ENCODE measurements around the gene MOV10L1. TPM values are rescaled to one million over a fixed set of nuclear protein-coding genes. Genes with fewer than 3 reads are reported as not detected.

The MOV10L1 gene
- total RNA-seq, 2 experiments from 2014 or later = not detected

- ChIA-PET POLR2A (no interaction called here), CTCF (interaction anchor here (1.1 to 2.1 kb wide), 6 partner anchors 25 to 118 kb away, joined by 3 to 6 read pairs (median 4); no protein-coding TSS in a partner anchor)
- H3K9me3 Mint-ChIP-seq = no peaks in the 10 kb centered on the region
- Histone ChIP-seq H3K27ac (ENCODE audit: low read depth in 1 of 2, low read length in 2 of 2) (no peak overlapping the region), H3K36me3 (ENCODE audit: insufficient read depth, low read length) (no peaks in the 10 kb centered on the region), H3K9me3 (ENCODE audit: control insufficient read depth in 1 of 2, insufficient read depth in 1 of 2, low read length in 2 of 2) (peaks cover 0 to 4% of the 10 kb centered on the region in 2 experiments), H3K4me1 (ENCODE audit: insufficient read depth, low read length) (peaks cover 6% of the 10 kb centered on the region), H3K4me3 (ENCODE audit: low read length) (no peak overlapping the region), H3K27me3 (ENCODE audit: control insufficient read depth in 1 of 2, insufficient read depth in 2 of 2, low read length in 2 of 2) (no peaks in the 10 kb centered on the region)
- H3K4me3 Mint-ChIP-seq = no peak overlapping the region
- intact Hi-C loops (cut with DNase I, micrococcal nuclease) = loop anchor here in 1 of 2 experiments (5.0 to 10.0 kb wide), 4 partner anchors 179 to 474 kb away; partner anchors contain the start of genes DENND6B and PPP6R2
- H3K4me1 Mint-ChIP-seq (ENCODE audit: low read depth) = peaks cover 4% of the 10 kb centered on the region
- H3K27ac Mint-ChIP-seq = no peak overlapping the region
- TF ChIP-seq, protein P1, sequence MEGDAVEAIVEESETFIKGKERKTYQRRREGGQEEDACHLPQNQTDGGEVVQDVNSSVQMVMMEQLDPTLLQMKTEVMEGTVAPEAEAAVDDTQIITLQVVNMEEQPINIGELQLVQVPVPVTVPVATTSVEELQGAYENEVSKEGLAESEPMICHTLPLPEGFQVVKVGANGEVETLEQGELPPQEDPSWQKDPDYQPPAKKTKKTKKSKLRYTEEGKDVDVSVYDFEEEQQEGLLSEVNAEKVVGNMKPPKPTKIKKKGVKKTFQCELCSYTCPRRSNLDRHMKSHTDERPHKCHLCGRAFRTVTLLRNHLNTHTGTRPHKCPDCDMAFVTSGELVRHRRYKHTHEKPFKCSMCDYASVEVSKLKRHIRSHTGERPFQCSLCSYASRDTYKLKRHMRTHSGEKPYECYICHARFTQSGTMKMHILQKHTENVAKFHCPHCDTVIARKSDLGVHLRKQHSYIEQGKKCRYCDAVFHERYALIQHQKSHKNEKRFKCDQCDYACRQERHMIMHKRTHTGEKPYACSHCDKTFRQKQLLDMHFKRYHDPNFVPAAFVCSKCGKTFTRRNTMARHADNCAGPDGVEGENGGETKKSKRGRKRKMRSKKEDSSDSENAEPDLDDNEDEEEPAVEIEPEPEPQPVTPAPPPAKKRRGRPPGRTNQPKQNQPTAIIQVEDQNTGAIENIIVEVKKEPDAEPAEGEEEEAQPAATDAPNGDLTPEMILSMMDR (IDR thresholded peaks at IDR 0.05) = no peak
- H3K36me3 Mint-ChIP-seq (ENCODE audit: low read depth) = no peaks in the 10 kb centered on the region
- ATAC-seq (ENCODE audit: poor library complexity) = no peak
- no peak for DNase-seq
- H3K27me3 Mint-ChIP-seq = peaks cover 3% of the 10 kb centered on the region
These were observed 58.3 kb downstream of the MOV10L1 start for GRCh38 chr22:50148166-50148500.

GRCh38 chr22:50148991-50149721 is 59.4 kb downstream of the MOV10L1 start:
- Histone ChIP-seq H3K27me3 (ENCODE audit: control insufficient read depth in 1 of 2, insufficient read depth in 2 of 2, low read length in 2 of 2) (no peaks in the 10 kb centered on the region), H3K27ac (ENCODE audit: low read depth in 1 of 2, low read length in 2 of 2) (no peak overlapping the region), H3K36me3 (ENCODE audit: insufficient read depth, low read length) (no peaks in the 10 kb centered on the region), H3K9me3 (ENCODE audit: control insufficient read depth in 1 of 2, insufficient read depth in 1 of 2, low read length in 2 of 2) (no peaks in the 10 kb centered on the region), H3K4me3 (ENCODE audit: low read length) (no peak overlapping the region), H3K4me1 (ENCODE audit: insufficient read depth, low read length) (peaks cover 6% of the 10 kb centered on the region)
- peak; percentile 62 to 90 (median 71) for DNase-seq
- TF ChIP-seq, protein P1 (IDR thresholded peaks at IDR 0.05) = peak; percentile 89
- ChIA-PET CTCF (interaction anchor here (0.6 to 2.1 kb wide), 9 partner anchors 26 to 471 kb away, joined by 3 to 6 read pairs (median 4); no protein-coding TSS in a partner anchor), POLR2A (interaction anchor here (1.3 kb wide), 1 partner anchor 42 kb away, joined by 10 read pairs; no protein-coding TSS in a partner anchor)
- H3K4me3 Mint-ChIP-seq = no peak overlapping the region
- H3K4me1 Mint-ChIP-seq (ENCODE audit: low read depth) = peaks cover 4% of the 10 kb centered on the region
- H3K27ac Mint-ChIP-seq = no peak overlapping the region
- H3K27me3 Mint-ChIP-seq = no peaks in the 10 kb centered on the region
- ATAC-seq (ENCODE audit: poor library complexity) = peak; percentile 100
- intact Hi-C loops (cut with DNase I, micrococcal nuclease) = loop anchor here (1.0 to 10.0 kb wide), 8 partner anchors 41 to 473 kb away; partner anchors contain the start of genes DENND6B (in 1 of the 2) and PPP6R2 (in 1 of the 2)
- no peaks in the 10 kb centered on the region for H3K36me3 Mint-ChIP-seq (ENCODE audit: low read depth)
- H3K9me3 Mint-ChIP-seq = no peaks in the 10 kb centered on the region

DNA sequence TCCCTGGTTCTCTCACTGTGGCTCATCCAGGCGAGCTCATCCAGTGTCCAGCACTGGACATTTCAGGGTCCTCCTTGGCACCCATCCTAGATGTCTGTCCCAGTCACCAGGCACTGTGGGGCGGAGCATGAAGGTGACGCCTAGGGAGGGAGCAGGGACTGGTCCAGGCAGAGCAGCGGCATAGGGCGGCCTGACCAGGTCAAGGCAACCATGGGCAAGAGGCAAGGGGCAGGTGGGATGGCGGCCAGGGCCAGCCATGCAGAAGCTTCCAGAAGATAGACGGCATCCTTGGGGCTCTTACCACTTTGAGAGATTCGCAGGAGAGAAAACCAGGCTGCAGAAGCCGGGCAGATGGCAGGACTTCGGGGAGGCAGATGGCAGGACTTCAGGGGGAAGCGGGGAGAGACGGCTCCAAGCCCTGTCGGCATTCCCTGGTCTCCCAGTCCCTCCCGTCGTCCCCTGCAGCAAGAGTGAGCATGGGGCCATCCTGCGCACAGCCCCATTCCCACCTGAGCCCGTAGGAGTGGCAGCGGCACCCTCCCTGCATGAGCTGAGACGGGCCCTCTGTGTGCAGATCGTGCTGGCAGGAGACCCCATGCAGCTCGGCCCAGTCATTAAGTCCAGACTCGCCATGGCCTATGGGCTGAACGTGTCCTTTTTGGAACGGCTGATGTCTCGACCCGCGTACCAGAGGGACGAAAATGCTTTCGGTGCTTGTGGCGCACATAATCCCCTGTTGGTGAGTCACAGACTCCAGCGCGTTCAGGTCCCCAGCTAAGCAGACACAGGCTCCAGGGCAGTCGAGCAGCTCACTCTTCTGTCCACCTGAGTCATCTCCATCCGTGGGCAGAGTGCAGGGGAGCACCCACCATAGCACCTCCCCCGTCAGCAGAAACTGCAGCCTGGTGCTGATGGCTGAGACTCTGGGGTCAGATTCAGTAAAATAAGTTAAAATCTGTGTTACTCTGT is 60.6 kb downstream of the MOV10L1 start:
- H3K27me3 Mint-ChIP-seq = no peaks in the 10 kb centered on the region
- ATAC-seq (ENCODE audit: poor library complexity) = no peak
- H3K4me1 ChIP-seq (ENCODE audit: insufficient read depth, low read length) = peaks cover 6% of the 10 kb centered on the region
- no peak for DNase-seq
- H3K9me3 Mint-ChIP-seq = no peaks in the 10 kb centered on the region
- H3K9me3 ChIP-seq (ENCODE audit: control insufficient read depth in 1 of 2, insufficient read depth in 1 of 2, low read length in 2 of 2) = no peaks in the 10 kb centered on the region
- intact Hi-C loops (cut with DNase I, micrococcal nuclease) = no loop called here
- no peaks in the 10 kb centered on the region for H3K36me3 Mint-ChIP-seq (ENCODE audit: low read depth)
- no peak overlapping the region for H3K27ac Mint-ChIP-seq
- ChIA-PET CTCF (no interaction called here), POLR2A (no interaction called here)
- TF ChIP-seq, protein P1 (IDR thresholded peaks at IDR 0.05) = no peak
- H3K27me3 ChIP-seq (ENCODE audit: control insufficient read depth in 1 of 2, insufficient read depth in 2 of 2, low read length in 2 of 2) = no peaks in the 10 kb centered on the region
- H3K4me3 Mint-ChIP-seq = no peak overlapping the region
- H3K4me3 ChIP-seq (ENCODE audit: low read length) = no peak overlapping the region
- no peaks in the 10 kb centered on the region for H3K36me3 ChIP-seq (ENCODE audit: insufficient read depth, low read length)
- H3K4me1 Mint-ChIP-seq (ENCODE audit: low read depth) = peaks cover 4% of the 10 kb centered on the region
- no peak overlapping the region for H3K27ac ChIP-seq (ENCODE audit: low read depth in 1 of 2, low read length in 2 of 2)
